Lung (tissue), 12 donors: ENCODE measurements around the gene APBB2. TPM values are rescaled to one million over a fixed set of nuclear protein-coding genes. Genes with fewer than 3 reads are reported as not detected.
A peak's percentile ranks its signal among the peaks of the same experiment; 100 is the strongest.

Experiments
- ATAC-seq: fragments of 200-7000 bp; cut with Tn5 transposase; one replicate; pipeline ENCODE4 v1.9.1; 2020; ENCODE audit warnings: moderate number of reproducible peaks; ENCODE audit not compliant: insufficient read depth, low FRiP score
- DNase-seq, 3 donors: peaks; one replicate each; pipeline ENCODE4 v3.0.0-alpha.2; 2013 to 2017
- H3K27ac ChIP-seq, 2 donors: one replicate each; pipeline ENCODE4 v1.5.1; 2013; ENCODE audit warnings: mild to moderate bottlenecking in 2 of 2, moderate library complexity in 2 of 2, control low read depth in 1 of 2, inconsistent platforms in 1 of 2, low read depth in 1 of 2, low read length in 1 of 2
- H3K27me3 ChIP-seq, 3 donors: one replicate each; pipeline ENCODE4 v1.5.1; 2013; ENCODE audit warnings: low read length in 2 of 3; ENCODE audit not compliant: control insufficient read depth in 3 of 3, insufficient read depth in 3 of 3
- H3K36me3 ChIP-seq, 4 donors: one replicate each; pipeline ENCODE4 v1.5.1; 2013; ENCODE audit warnings: low read length in 4 of 4, mild to moderate bottlenecking in 1 of 4, moderate library complexity in 1 of 4; ENCODE audit not compliant: control insufficient read depth in 4 of 4, insufficient read depth in 4 of 4
- H3K4me1 ChIP-seq, 5 donors: one replicate each; pipeline ENCODE4 v1.5.1; 2013; ENCODE audit warnings: low read length in 5 of 5, mild to moderate bottlenecking in 2 of 5, moderate library complexity in 1 of 5; ENCODE audit not compliant: control insufficient read depth in 5 of 5, insufficient read depth in 5 of 5
- H3K4me3 ChIP-seq: one replicate; pipeline ENCODE4 v1.5.1; 2013; ENCODE audit warnings: mild to moderate bottlenecking, control low read depth, moderate library complexity
- H3K9ac ChIP-seq, 2 donors: one replicate each; pipeline ENCODE4 v1.5.1; 2013; ENCODE audit warnings: low read length in 2 of 2, control low read depth in 1 of 2; ENCODE audit not compliant: insufficient read depth in 1 of 2
- H3K9me3 ChIP-seq, 4 donors: one replicate each; pipeline ENCODE4 v1.5.1; 2013; ENCODE audit warnings: low read length in 3 of 4, mild to moderate bottlenecking in 1 of 4, moderate library complexity in 1 of 4; ENCODE audit not compliant: control insufficient read depth in 4 of 4, insufficient read depth in 3 of 4
- CTCF ChIP-seq: IDR thresholded peaks from 2 replicates; pipeline ENCODE4 v1.5.1; 2012; ENCODE audit warnings: mild to moderate bottlenecking; ENCODE audit errors: control extremely low read depth, extremely low read depth
- WGBS, 2 donors: extraction: QIAGEN DNeasy Blood & Tissue Kit; methylation state at CpG; one replicate each; pipeline ENCODE4 v1.1.7; 2013; 5-methylcytosine and 5-hydroxymethylcytosine counted together
- polyA plus RNA-seq, 2 donors: library from polyadenylated mRNA; stranded (reverse); fragments of 200-250 nt; gene quantifications; one replicate each; pipeline ENCODE4 v1.2.1, GENCODE V29; 2013
- total RNA-seq, 2 donors: library from RNA; depleted of rRNA in 1 of 2; stranded (reverse); fragments of >200 nt in 1 of 2; gene quantifications; one replicate each; pipeline ENCODE4 v1.2.1, GENCODE V29; 2014 to 2021
- donor health status: control.
- donor health status: control.
- donor health status: Bipolar disorder and iron deficiency.
- donor health status: healthy.
- donor health status: DM: yes; HTN: yes; CAD: no.

Gene APBB2
- total and polyA plus RNA-seq, 4 donors, result 13.3 to 99.0 (median 40.4) TPM

- 34 to 38% methylated on average over 1 of the region's 1 CpG for WGBS, 2 donors
- Histone ChIP-seq H3K27ac (no peak overlapping the region), H3K9ac (no peak overlapping the region), H3K9me3 (no peaks in the 10 kb centered on the region), H3K4me3 (no peak overlapping the region), H3K27me3 (no peaks in the 10 kb centered on the region), H3K4me1 (peaks cover 0 to 5% (median 0%) of the 10 kb centered on the region in 5 donors), H3K36me3 (peaks cover 0 to 1% (median 0%) of the 10 kb centered on the region in 4 donors)
- DNase-seq (no peak), ATAC-seq (no peak)
- TF ChIP-seq CTCF, result peak; percentile 10
Observed at GRCh38 chr4:40980318-40980883, 233.9 kb downstream of the APBB2 start.

- no peak for DNase-seq
- no peak for ATAC-seq
- Histone ChIP-seq H3K27ac (no peak overlapping the region), H3K9ac (no peak overlapping the region), H3K9me3 (no peaks in the 10 kb centered on the region), H3K4me1 (peaks cover 0 to 5% (median 0%) of the 10 kb centered on the region in 5 donors), H3K4me3 (no peak overlapping the region), H3K27me3 (no peaks in the 10 kb centered on the region), H3K36me3 (peaks cover 0 to 1% (median 0%) of the 10 kb centered on the region in 4 donors)
- 93 to 96% methylated on average over 5 of the region's 5 CpGs for WGBS, 2 donors
- no peak for TF ChIP-seq CTCF
Observed at GRCh38 chr4:40978548-40978947, 235.8 kb downstream of the APBB2 start.

GRCh38 chr4:40976343-40976742 is 238.0 kb downstream of the APBB2 start:
- Histone ChIP-seq H3K36me3 (peaks cover 0 to 1% (median 0%) of the 10 kb centered on the region in 4 donors), H3K9ac (no peak overlapping the region), H3K4me1 (peaks cover 0 to 5% (median 0%) of the 10 kb centered on the region in 5 donors), H3K27ac (no peak overlapping the region), H3K27me3 (no peaks in the 10 kb centered on the region), H3K9me3 (no peaks in the 10 kb centered on the region), H3K4me3 (no peak overlapping the region)
- TF ChIP-seq CTCF, result peak; percentile 22
- DNase-seq, result peak in 2 of 3 donors; percentile 76 to 81
- no peak for ATAC-seq

- Histone ChIP-seq H3K4me1 (peaks cover 0 to 5% (median 0%) of the 10 kb centered on the region in 5 donors), H3K36me3 (peaks cover 0 to under 1% (median 0%) of the 10 kb centered on the region in 4 donors), H3K9me3 (no peaks in the 10 kb centered on the region), H3K27me3 (no peaks in the 10 kb centered on the region), H3K4me3 (no peak overlapping the region), H3K9ac (no peak overlapping the region), H3K27ac (no peak overlapping the region)
- no peak for TF ChIP-seq CTCF
- ATAC-seq (no peak), DNase-seq (no peak)
- WGBS, 2 donors, result 96 to 97% methylated on average over 1 of the region's 1 CpG
Observed at GRCh38 chr4:40972722-40973121, 241.6 kb downstream of the APBB2 start.
